NCI-H526 treated with DMSO at 0.1 percent for 48 hours (cell line): Measurements from ENCODE around the gene RERG.
A peak's percentile ranks its signal among the peaks of the same experiment; 100 is the strongest.

Experiments used
- DNase-seq: peaks from one replicate; lab custom pipeline; 2025; lab: John Stamatoyannopoulos, UW

Gene RERG, protein sequence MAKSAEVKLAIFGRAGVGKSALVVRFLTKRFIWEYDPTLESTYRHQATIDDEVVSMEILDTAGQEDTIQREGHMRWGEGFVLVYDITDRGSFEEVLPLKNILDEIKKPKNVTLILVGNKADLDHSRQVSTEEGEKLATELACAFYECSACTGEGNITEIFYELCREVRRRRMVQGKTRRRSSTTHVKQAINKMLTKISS

DNA sequence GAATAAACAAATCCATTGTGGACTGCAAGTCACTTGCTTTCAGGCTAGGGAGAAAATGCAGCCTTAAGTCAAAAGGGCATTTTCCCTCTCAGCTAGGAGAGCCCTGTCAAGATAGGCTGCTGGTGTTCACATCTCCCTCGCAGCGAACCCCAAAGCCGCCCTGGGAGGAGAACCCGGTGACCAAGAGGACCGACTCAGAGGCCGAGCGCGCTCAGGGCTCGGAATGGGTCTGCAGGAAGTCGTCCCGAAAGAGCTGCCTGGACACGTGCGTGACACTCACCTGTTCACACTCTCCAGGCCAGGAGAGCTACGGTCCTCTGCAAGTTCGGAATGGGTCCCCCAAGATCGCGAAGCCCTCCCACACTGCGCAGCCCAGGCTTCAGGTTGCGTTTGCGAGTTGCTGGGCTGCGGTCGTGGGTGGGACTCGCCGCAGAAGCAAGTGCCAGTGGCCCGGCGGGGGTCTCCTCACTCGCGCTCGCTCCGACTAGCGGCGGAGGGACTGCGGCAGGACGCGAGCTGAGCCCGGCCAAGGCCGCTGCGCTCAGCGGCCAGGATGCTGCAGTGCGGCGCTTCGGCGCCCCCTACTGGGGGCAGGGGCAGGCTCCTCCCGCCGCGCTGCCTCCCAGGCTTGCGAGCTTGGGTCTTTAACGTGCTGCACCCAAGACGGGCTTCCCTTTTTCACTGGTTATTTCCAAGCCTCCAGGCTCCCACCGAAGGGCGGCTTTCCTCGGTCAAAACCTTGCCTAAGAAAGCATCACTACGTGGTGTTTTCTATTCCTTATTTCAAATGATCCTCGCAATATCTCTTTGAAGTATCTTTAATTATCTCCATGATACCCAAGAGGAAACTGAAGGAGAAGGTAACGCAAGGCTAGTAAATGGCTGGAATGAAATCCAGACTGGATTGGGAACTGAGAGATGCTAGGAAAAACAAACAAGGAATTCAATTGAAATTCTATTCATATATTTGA is at the start of gene RERG:
RERG (minus strand) TSS at position 503 of the 971 bp plus-strand sequence. CDS start 3,928 bp downstream, outside the sequence.
- peak; percentile 64 for DNase-seq

DNA sequence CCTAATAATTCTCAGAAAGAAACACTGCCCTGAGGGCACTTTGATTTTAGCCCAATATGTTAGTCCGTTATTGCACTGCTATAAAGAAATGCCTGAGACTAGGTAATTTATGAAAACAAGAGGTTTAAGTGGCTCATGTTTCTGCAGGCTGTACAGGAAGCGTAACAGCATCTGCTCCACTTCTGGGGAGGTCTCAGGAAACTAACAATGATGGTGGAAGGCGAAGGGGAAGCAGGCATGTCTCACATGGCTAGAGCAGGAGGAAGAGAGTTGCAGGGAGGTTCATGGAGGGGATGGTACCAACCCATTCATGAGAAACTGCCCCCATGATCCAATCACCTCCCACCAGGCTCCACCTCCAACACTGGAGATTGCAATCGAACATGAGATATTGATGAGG is 49.4 kb upstream of the RERG start:
- DNase-seq = no peak

DNA sequence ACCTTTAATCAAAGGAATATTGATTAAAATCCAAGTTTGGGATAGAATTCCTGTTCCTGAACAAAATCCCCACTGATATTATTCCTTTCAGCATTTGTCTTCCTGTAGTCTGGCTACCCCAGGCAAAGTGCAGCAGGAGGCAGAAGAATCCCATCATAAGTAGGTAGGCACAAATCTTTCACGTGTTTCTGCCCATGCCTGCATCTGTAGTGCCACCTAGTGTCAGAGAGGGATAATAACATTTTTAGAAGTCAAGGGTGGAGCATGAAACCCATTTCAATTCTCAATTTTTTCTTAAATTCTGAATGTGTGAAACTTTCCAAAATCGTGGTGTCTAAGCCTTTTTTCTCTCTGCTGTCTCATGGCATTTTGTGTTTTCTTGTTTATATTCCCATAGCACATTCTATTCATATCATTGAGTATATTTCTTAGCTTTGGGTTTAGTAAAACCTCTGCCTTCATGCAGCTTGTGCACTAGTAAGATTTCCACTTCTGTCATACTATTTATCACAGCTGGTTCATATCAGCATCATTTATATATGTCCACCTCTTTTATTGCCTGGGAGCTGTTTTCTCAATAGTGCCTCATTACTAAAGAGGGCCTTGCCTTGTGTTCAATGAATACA is 47.8 kb upstream of the RERG start:
- DNase-seq = peak; percentile 65

DNA sequence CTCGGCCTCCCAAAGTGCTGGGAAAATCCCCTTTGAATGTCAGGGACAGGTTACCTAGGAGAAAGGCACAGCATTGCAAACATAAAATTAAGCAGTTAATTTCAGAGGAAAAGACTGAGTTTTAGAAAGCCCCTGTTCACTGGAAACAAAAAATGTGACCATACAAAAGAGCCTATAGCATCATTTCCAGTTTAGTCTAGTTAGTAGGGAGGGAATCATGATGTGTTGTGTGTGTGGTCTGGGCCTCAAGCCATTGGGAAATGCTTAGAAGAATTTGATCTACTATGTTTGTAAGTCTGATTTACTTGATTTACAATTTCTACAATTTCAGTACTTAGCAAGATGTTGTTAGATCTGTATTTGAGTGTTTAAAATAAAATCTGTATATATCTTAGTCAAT is 47.1 kb upstream of the RERG start:
- DNase-seq = no peak

DNA sequence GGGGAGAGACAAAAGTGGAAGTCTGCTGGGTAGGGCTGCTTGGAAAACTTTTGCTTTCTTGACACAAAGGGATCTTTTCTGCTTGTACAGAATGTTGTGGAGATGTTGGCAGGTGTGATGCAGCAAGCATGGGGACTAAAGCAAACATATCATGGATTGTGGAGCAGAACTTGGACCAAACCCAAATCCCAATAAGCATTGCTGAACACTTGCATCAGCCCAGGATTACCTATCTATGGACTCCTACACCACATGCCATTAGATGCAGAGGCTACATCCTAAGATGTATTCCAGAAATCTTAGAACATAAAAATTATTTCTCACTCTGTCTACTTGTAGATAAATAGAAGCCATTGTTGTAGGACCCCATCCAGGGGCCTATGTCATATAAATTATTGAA is 44.7 kb upstream of the RERG start:
- no peak for DNase-seq

DNA sequence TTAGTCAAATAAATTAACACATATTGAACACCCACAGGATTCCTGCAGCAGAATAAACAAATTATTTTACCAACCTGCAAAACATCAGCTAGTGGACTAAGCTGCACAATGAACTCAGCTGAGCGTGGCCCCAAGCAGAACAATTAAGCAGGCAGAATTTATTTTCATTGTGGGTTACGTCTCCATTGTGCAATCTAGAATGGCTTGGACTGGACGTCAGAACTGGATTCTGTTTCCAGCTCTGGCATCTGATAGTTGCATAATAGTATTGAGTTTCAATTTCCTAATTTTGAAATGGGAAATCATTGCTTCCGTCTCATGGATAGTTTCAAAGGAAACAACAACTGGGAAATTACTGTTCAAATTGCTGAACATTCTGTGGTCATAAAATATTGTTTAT is 35.5 kb upstream of the RERG start:
- no peak for DNase-seq

DNA sequence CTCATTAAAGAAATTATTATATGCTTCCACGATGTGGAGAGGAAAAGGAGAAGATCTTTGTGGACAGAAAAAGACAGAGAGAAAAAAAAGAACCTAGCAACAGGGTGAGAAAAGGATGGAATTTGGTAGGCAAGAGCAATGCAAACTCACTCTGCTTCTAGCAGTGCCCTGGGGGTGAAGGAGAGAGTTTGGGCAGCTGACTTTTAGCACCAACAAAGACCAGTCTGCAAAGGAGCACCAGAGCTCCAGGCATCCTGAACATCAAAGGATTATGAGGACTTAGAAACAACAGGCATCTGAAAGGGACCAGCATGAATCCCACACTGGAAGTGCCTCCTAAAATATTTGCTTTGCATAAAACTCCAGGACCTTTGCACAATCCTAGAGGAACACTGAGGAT is 32.8 kb upstream of the RERG start:
- no peak for DNase-seq

DNA sequence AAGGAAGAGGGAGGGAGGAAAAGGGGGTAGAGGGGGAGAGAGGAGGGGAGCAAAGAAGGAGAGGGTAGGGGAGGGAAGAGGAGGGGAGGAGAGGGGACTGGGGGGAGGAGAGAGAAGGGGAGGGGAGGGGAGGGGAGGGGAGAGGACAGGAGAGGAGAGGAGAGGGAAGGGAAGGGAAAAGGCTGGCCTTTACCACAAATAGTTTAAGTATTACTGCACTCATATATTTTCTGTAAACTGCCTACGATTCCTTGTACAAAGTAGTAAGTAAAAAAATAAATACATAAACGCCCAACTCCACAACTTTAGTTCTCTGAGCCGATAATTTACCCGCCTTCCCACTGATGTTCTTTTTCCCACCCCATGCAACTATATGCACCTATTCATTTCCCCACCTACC is 23.7 kb upstream of the RERG start:
- DNase-seq = no peak

DNA sequence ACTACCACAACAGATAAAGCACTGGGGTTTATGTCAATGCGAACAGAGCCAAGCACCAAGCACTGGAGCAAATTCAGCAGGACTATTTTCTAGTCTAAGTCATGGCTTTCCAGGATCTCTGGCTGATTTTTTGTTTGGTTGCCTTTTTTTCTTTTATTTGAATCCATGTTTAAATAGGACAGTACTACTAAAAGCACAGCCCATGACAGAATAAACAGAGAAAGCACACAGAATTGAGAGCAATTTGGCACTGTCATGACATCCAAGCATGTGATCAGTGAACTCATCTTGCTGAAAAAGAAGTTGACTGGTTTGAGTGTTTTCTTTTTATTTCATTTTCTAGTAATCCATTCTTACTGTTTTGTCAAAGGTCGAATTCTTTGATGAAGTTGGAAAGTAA is 23.1 kb upstream of the RERG start:
- no peak for DNase-seq

DNA sequence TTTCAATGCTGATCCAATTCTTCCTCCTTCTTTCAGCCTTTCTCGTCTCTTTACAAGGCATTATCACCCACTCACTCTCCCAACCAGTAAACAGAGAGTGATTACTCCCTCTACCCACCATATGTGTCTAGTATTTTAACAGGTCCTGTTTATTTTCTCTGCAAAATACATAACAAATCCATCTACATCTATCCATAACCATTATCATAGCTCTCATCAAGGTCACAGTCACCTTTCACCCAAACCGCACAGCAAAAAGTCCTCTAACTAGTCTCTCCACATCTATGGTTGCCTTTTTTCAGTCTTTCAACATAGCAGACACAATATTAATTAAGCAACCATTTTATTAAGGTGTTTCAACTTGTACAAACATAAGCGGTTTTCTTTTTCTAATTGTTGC is 21.9 kb upstream of the RERG start:
- DNase-seq = no peak

DNA sequence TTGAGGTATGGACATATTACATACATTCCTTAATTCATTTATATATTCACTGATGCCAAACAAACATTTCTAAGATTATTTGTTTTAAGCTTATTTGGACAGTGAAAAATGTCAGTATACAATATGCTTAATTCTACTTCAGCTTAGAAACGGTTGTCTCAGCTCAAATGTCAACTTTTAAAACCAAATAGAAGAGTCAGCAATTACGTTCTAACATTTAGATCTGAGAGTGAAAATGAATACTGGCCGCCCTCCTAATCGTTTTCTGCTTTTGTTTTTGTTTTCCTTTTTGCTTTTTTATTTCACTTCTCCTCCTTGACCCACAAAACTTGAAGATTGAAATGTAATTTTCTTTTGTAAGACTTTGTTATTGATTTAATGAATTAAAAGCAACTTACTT is 19.7 kb upstream of the RERG start:
- DNase-seq = no peak

DNA sequence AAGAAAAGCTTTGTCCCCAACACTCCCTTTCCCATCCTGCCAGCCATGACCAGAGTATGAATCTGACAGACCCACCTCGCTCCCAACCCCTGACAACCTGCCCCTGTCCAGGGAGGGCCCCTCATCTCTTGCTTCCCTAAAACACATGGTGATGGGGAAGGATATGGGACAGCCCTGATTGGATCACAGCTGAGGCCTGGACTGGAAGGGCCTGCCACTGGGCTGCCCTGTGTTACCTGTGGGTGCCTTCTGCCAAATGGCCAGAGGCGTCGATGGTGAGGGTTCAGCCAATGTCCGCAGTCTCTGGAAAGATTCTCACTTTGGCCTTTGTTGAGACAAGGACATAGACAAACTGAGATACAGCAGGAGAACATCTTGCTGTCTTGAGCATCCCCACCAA is 13.3 kb upstream of the RERG start:
- DNase-seq = no peak

DNA sequence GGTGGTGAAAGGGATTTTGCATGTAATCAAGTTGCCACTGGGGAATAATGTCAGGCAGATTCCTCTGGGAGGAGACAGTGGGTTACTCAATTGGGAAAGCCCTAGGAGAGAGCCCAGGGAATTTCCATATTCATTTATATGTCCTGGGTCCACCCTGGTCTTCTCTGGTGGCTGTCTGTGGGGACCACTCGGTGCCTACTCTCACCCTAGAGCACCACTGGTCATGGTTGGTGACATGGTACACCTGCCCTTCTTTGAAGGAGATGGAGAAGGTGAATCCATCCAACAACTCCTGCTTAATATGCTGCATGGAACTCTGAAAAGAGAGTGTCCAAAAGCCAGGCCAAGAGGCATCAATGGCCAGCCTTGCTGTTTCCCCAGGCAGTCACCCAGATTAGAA is 12.8 kb upstream of the RERG start:
- no peak for DNase-seq

DNA sequence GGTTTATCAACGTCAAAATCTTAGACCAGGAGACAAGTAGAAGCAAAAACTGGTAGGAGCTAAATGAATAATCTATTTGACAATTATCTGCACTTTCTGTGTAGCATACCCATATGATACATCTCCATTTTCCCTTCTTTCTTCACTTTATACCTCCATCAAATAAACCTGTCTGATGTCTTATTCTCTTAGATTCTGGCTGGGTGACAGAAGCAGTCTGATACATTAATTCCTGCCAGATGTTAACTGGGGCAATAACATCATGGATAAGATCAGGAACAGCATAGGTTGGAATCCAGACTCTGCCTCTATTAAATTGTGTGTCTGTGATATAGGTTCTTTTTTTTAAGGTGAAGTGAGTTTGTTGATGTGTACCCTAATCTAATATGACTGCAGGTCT is 11.7 kb upstream of the RERG start:
- no peak for DNase-seq

DNA sequence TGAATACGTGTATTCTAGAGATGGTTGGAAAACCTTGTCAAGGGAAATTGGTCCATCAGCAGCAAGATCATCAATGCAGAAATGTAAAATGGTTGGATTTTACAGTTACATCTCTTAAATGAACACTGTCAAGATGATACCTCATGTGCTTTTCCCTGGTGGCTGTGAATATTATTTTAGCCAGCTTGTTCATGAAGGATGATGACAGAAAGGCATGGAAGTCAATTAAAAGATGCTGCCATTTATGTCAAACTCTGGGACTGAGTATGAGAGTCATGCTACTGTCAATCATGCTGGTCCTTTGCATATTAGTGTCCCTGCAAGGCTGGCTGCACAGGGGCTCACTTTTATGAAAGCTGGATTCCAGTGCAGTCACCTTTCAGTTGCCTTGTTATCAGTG is 10.3 kb upstream of the RERG start:
- no peak for DNase-seq

DNA sequence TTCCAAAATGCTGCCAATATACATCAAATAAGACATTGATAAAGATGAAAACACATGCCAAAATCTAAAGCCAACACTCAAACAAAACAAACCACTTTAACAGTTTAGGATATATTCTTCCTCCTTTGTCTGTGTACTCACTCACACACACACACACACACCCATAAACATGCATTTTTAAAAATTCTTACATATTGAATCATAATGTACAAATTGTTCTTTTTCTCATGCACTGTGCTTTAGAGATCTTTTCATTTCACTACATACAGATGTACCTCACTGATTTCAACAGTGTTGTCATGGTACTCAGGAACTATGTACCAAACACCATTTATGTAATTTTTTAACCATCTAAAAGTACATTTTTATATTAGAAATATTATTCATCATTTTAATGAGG is 9.5 kb upstream of the RERG start:
- DNase-seq = no peak

DNA sequence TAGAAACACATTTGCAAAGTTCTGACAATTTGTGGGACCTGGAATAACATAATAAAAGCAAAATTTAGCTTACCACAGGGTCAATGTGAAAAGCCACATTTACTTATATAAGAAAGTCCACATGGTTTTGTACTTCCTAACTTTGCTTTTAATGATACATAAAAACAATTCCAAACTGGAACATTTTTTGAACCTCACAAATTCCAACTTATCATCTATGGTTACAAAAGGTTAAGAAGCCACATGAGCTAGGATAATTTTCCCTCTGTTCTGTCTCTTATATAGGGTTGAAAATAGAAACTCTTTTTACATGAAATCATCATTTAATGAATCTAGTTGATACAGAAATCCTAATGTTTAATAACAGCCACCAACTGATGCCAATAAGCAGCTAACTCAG is 8.9 kb upstream of the RERG start:
- DNase-seq = no peak

DNA sequence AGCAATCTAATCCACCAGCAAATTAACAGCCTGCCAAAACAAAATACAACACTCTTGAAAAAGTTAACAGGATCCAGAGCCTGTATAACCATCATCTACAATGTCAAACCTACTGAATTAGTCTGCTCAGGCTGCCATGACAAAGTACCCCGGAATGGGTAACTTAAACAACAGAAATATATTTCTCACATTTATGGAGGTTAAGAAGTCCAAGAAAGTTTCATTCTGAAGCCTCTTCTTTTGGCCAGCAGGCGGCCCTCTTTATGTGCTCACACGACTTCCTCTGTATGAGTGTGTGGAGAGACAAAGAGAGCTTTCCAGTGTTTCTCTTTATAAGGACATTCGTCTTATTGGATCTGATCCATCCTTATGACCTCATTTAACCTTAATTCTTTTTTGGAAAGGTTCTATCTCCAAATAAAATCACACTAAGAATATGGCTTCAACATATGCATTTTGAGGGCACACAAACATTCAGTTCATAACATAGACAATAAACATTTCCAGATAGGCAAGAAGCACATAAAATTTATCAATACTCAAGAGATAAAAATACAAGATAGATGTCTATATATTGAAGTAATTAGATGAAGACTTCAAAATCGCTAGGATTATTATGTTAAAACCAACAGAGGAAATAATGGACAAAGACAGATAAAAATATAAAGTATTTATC is 5.9 kb upstream of the RERG start:
- DNase-seq = no peak

DNA sequence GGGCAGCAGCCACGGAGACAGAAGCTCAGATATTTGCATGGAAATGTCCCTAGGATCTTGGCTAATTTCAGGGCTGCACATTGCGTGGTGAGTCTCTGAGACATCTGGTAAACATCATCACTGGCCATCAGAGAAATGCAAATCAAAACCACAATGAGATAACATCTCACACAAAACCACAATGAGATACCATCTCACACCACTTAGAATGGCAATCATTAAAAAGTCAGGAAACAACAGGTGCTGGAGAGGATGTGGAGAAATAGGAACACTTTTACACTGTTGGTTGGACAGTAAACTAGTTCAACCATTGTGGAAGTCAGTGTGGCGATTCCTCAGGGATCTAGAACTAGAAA is 4.6 kb upstream of the RERG start:
- DNase-seq = peak; percentile 83

DNA sequence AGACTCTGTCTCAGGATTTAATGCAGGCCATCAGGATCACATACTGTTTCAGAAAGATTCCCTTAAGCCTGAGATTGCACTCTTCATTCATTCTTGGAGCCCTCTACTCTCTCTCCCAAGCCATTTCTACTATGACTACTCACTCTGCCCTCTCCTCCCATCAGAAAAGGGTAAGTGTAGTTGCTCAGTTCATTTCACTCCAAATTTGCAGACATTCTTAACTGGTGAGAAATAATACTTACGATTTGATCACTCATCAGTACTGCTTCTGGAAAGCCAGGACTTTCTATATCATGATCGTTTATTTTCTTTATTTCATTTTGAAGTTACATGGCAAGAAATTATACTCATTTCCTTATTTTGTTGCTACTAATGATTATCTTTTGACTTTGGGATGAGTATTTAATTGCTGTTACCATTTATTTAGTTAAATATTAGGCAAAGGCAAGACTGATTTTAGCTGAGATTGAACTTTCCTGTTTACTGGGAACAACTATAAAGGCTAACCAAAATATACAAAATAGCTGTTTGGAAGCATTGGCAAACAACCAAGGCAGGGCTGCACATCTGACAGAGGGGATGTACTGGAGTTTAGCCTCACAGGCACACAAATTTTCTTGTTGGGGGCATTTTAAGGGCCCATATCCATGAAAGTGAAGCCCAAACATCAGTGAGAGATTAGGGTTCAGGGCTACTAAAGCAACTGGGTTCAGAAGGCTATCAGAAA is 4.1 kb upstream of the RERG start:
- DNase-seq = no peak

DNA sequence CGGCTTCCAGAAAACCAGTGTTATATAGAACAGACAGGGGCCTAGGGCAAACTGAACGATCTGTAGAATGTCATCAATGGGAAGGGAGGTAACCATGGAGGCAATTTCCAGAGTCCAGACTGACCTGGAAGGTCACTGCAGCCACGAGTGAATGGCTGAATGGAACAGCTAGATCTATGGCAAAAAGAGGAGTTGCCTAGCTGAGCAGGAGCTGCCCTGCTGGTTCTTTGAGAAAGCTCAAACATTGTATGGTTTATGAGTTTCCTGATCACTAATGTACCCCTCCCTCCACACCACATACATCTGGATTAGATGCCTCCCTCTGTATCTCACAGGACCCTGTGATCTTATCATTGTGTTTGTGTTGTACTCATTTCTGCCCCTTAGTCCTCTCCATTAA is 1.0 kb upstream of the RERG start:
- DNase-seq = no peak

DNA sequence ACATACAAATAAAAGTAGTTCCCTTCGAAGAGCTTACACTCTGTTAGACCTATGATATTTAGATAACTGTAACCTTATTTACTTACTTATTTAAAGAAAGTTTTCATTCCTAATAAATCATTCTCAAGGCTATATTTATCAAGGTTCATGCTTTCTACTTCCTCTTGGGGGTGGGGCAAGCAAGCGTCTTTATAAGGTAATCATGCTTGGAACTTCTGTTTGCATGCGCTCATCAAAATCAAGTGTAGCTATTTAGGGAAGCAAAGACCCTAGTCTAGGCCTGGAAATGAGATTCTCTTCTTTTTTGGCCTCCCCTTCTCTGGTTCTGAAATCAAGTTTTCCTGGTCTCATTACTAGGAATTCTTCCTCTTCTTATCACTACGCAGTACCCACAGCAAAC is 766 bp downstream of the RERG start:
- no peak for DNase-seq
